ENCODE data around the gene YPEL4.
"Not testable (repeated sequence)": the region's sequence is repeated elsewhere in the genome, so short reads cannot be mapped to it uniquely, and the experiment has no call there.

YPEL4 gene, protein sequence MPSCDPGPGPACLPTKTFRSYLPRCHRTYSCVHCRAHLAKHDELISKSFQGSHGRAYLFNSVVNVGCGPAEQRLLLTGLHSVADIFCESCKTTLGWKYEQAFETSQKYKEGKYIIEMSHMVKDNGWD

DNA sequence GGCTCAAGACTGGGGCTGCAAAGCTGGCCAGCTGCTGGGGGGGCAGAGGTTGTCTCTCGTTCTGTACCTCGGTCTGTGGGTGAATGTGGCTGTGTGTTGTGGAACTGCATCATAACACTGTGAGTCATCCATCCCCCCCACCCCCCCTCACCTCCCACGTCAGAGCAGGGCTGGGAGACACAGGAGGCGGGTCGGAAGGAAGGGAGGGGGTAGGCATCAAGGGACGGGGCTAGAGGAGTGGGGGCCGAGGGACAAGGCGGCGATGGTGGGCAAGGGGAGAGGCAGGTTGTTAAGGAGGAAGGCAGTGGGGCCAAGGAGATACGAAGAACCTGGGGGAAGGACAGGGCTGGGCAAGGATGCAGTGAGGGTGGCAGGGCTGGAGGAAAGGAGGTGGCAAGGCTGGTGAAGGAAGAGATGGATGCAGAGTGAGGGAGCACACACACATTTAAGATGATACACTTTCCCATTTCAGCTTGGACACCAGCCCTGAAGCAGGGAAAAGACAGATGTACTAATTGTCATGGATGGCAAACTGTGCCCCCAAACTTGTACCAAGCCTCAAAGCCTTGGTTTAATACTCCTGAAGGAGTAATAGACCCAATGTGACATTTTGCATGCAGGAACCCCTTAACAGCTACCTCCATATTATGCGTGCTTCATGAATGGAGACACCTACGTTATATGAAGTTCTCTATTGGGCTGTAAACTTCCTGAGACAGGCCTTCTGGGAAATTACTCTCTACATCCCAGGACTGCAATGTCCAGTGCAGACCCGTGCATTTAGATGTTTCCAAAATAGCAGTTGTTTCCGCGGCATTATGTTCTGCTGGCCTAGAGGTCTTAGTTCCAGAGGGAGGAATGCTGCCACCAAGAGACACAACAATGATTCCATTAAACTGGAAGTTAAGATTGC lies at the start of gene YPEL4:
TSS of gene YPEL4 (minus strand) at position 87 of the 913 bp plus-strand sequence. CDS start 2,805 bp downstream, outside the sequence.
- TF ChIP-seq, protein P1, sequence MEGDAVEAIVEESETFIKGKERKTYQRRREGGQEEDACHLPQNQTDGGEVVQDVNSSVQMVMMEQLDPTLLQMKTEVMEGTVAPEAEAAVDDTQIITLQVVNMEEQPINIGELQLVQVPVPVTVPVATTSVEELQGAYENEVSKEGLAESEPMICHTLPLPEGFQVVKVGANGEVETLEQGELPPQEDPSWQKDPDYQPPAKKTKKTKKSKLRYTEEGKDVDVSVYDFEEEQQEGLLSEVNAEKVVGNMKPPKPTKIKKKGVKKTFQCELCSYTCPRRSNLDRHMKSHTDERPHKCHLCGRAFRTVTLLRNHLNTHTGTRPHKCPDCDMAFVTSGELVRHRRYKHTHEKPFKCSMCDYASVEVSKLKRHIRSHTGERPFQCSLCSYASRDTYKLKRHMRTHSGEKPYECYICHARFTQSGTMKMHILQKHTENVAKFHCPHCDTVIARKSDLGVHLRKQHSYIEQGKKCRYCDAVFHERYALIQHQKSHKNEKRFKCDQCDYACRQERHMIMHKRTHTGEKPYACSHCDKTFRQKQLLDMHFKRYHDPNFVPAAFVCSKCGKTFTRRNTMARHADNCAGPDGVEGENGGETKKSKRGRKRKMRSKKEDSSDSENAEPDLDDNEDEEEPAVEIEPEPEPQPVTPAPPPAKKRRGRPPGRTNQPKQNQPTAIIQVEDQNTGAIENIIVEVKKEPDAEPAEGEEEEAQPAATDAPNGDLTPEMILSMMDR (IDR thresholded peaks at IDR 0.05; ENCODE audit: low read depth, low read length) = no peak

DNA sequence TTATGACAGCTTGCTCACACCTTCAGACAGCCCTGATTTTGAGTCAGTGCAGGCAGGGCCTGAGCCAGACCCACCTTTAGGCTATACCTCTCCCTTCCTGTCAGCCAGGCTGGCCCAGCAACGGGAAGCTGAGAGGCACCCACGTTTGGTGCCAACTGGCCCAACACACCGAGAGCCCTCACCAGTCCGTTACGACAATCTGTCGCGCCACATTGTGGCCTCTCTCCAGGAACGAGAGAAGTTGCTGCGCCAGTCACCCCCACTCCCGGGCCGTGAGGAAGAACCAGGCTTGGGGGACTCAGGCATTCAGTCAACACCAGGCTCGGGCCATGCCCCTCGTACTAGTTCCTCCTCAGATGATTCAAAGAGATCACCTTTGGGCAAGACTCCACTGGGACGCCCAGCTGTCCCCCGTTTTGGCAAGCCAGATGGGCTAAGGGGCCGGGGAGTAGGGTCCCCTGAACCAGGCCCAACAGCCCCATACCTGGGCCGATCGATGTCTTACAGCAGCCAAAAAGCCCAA lies 49.2 kb upstream of the YPEL4 start:
- no peak for DNase-seq (ENCODE audit: extremely low read depth, low read depth)
- TF ChIP-seq, protein P1 (IDR thresholded peaks at IDR 0.05; ENCODE audit: low read depth, low read length) = no peak

More for the DNA sequence above, at the start of gene YPEL4:
- no peak for DNase-seq (ENCODE audit: extremely low read depth, low read depth)

DNA sequence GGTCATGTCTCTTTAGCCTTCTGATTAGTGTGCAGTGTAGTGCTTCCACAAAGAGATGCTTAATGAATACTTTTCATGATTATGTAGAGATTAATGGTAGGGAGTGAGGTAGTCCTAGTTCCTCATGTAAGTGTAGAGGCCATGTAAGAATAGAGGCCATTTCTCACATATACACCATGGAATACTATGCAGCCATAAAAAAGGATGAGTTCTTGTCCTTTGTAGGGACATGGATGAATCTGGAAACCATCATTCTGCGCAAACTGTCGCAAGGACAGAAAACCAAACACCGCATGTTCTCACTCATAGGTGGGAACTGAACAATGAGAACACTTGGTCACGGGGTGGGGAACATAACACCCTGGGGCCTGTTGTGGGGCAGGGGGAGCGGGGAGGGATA lies 40.8 kb upstream of the YPEL4 start:
- DNase-seq (ENCODE audit: extremely low read depth, low read depth) = not testable (repeated sequence)

DNA sequence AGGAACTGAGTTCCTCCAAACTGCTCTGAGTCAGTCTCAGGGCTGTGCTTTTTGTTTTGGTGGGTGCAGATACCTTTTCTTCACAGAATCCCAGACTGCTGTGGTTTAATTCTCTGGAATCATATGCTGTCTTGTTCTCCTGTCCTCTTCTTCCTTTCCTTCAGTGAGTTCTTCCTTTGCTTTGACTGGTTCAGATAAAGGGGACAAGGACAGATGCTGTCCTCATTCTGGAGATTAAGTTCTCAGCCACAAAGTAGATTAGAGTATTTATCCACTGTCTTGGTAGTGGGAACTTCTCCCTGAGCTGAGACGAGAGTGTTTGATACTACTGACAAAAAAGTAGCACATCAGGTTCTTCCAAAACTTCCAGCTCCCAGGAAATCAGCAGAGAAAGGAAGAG lies 31.5 kb upstream of the YPEL4 start:
- DNase-seq (ENCODE audit: extremely low read depth, low read depth) = no peak

DNA sequence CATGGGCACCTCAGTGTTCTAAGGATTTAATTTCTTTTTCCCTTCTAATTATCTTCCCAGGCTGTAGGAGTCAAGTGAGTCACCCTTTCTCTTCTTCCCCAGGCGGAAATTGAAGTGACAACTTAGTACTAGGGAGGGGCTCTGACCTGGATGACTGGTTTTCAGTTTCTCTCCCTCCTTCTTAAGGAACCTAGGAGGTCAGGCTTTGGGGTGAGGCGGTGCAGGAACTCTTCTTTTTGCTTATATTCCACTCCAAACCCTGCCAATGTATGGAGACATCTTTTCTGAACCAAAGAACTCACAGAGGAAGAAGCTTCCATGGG lies 30.8 kb upstream of the YPEL4 start:
- no peak for DNase-seq (ENCODE audit: extremely low read depth, low read depth)
- TF ChIP-seq, protein P1 (IDR thresholded peaks at IDR 0.05; ENCODE audit: low read depth, low read length) = no peak

More for the DNA sequence above, 31.5 kb upstream of the YPEL4 start:
- TF ChIP-seq, protein P1 (IDR thresholded peaks at IDR 0.05; ENCODE audit: low read depth, low read length) = no peak

DNA sequence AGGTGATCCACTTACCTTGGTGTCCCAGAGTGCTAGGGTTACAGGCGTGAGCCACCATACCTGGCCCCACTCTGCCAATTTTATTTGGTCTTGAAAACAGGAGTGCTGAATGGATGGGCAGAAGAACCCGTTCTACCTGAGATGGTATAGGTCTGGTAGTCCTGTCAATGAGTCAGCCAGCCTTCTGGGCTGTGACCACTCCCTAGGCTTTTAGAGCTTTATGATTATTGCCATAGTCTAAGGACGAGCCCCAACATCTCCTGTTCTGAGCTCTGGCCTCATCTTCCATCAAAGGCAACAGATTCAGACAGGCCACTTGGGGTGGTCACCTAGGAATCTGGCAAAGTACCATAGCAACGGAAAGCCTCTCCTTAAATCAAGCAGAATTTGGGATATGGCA lies 29.7 kb upstream of the YPEL4 start:
- no peak for DNase-seq (ENCODE audit: extremely low read depth, low read depth)
- TF ChIP-seq, protein P1 (IDR thresholded peaks at IDR 0.05; ENCODE audit: low read depth, low read length) = no peak

DNA sequence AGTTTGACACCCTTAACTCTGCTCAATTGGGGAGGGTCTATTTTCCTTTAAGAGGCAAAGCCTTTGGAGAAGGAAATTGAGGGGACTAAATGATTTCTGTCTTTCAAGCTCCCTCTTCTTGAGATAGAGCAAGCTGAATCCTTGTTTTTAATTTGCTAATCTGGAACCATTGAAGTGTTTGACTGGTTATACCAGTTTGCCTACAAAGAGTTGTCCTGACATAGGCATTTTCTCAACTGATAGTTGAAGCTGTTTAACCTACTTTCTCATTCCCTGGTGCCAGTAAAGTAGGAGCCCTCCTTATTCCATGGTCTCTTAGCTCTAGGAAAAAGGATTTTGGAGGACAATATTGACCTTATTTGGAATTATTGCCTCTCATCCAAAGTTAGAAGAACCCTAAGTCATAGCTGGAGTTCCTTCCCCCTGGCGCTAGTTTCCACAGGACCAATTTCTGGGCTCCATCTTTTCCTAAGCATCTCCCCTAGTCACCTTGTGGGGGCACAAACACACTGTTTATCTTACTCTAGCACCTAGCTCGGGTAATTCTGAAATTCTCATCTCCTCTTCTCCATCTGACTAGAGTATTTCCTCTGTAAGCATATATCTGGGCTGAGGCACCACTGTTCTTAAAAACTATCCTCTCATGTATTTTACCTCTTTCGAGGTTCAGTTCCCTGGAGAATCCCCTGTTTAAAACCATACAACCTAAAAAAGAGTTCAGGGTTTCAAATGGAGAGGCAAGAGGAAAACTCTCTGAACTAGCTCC lies 25.6 kb upstream of the YPEL4 start:
- TF ChIP-seq, protein P1 (IDR thresholded peaks at IDR 0.05; ENCODE audit: low read depth, low read length) = no peak
- DNase-seq (ENCODE audit: extremely low read depth, low read depth) = no peak
